GM19452 (cell line): ENCODE data around the gene SNCB.

Experiments used
- ATAC-seq: cut with Tn5 transposase; IDR thresholded peaks from one replicate; pipeline ENCODE4 v1.9.1; 2021; ENCODE audit not compliant: unreplicated experiment

Gene SNCB

DNA sequence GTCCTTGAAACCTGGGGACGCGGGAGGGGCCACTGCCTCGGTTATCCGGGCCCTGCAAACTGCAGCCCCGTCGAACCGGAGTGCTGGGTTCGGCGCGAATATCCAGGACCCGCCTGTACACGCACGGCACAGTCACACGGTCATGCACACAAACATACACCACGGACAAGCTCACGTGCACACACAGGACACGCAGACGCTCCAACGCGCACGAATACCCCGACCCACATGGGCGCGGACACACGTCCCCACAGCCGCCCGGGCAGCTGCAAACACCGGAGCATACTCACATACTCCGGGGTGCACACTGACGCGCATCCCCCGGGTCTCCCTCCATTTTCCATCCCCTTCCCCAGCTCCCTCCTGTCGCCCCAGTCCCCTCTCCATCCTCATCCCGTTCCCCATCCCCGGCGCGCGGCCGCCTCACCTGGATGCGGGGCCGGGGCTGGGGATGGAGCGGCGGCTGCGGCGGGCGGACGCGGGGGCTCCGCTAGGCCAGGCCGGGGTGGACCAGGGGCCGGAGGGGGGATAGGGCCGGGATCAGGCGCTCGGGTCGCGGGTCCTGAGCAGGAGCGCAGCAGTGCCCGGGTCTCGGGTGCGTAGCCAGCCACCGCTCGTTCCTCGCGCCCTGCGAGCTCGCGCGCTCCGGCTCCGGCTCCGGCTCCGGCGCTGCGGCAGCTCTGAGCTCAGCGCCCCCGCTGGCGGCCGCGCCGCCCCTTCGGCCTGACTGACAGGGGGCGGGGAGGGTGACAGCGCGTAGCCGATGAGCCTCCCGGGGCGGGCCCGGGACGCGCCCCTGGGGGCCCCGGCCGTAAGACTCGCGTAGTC, at the start of gene SNCB, which contains the start of gene EIF4E1B:
Gene SNCB (minus strand): TSS at position 682 of the 828 bp plus-strand sequence. CDS start 880 bp downstream, outside the sequence.
Gene EIF4E1B (plus strand): TSS at position 823 of the 828 bp plus-strand sequence. CDS start 12,113 bp downstream, outside the sequence.
- no peak for ATAC-seq

DNA sequence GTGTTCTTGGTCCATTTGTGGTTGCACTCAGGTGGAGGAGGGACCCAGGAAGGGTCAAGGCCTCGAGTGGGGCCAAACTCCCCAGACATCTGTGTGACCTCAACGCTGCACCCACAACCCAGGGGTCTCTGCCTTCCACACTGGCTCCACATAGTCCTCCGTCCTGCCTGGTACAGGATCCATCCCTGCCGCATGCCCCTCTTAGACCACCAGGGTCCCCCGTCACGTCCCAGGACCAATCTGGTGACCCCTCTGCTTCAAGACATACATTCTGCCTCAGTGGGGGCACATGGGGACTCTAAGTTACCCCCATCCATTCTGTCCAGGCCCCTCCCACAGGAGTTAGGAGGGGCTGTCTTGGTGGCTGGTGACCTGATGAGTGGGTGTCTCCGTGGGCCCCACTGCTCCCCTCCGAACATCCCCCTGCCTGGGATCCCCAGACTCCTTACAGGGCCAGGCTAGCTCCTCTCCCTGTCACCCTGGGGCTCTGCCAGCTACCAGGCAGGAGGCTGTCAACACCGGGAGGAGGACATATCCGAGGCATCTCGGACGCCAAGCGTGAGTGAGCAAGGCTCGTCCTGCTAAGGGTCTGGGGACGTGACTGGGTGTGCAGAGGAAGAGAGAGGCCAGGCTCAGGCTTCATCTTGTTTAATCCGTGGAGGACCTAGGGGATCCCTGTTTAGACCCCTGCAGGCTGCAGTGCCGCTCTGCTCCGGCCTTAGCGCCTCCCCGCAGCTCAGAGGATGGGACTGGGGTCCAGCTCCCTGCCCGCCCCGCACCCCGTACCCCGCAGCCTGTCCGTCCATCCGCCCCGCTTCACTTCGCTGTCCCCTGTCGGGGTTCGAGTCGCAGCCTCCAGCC, 49.3 kb upstream of the SNCB start:
- ATAC-seq, result no peak

GRCh38 chr5:176678584-176678983, 48.2 kb upstream of the SNCB start:
- no peak for ATAC-seq

GRCh38 chr5:176677209-176677939, 47.0 kb upstream of the SNCB start:
- ATAC-seq, result no peak

GRCh38 chr5:176676361-176676824, 46.1 kb upstream of the SNCB start:
- peak; percentile 81 for ATAC-seq

- ATAC-seq, result no peak
Observed at GRCh38 chr5:176675676-176676360, 45.5 kb upstream of the SNCB start.

DNA sequence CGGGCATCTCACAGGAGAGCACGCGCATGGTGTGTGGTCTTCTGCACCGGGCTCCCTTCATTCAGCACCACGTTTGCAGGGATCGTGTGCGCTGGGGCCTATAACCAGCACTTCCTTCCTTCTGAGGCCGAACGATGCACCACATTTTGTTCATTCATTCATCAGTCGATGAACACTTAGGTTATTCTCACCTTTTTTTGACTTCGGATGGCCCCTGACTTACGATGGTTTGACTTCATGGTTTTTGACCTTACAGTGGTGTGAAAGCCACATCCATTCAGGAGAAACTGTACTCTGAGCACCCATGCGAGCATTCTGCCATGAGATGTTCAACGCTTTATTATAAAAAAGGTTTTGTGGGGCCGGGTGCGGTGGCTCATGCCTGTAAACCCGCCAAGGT, 44.5 kb upstream of the SNCB start:
- no peak for ATAC-seq

DNA sequence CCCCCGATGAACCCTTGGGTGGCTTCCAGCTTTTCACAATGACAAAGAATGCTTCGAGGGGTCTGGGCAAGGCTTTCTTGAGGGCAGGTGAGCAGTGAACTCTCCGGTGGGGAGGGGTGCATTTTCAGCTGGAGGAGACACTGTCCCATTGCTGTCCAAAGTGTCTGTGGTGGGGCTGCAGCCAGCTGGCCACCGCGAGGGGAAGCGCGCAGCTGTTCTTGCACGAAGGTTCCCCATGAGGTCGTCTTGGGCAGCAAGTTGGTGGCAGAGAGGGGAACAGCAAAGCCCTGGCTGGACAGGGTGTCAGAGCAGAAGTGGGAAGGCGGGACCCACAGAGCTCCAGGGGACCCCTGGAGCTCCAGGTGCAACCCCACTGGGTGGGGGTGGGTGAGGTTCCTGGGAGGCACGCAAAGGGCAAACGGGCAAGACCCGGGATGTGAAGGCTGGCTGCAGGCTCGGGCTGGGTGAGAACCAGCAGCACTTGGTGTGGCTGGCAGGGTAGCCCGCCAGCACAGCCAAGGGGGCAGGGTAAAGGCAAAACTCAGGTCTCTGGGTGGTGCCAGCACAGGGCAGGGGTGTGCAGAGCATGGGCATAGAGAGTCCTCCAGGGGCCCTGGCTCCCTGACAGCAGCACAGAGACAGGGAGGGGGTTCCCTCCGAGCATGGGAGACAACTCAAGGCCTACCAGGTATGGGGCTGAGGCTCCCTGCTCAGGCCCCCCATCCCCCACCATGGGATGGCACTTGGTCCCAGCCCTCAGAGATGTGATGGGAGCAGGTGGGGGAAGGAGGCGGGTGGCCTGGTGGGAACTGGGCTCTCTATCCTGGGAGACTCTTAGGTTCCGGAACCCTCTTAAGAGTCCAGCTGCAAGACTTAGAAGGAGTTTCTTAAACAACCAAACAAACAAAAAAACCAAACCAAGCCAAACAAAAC, 43.6 kb upstream of the SNCB start:
- no peak for ATAC-seq

- no peak for ATAC-seq
Observed at GRCh38 chr5:176671890-176672747, 41.8 kb upstream of the SNCB start.

- no peak for ATAC-seq
Observed at GRCh38 chr5:176671399-176671798, 41.1 kb upstream of the SNCB start.

DNA sequence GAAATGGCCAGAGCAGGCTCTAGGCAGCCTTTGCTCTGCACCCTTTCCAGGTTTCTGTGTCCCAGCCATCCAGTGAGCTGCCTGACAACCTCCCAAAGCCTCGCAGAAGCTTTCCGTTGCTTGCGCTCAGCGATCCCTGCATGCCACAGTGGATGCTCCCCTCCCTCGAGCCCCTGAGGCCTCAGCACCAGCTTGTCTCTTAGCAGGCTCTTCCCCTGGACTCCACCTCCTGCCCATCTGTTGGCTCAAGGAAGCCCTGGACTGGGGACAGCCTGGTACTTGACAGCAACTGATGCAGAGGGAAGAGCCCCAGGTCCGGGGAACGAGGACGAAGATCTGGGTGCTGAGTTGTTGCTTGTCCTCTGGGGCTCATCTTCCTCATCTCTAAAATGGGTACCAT, 40.1 kb upstream of the SNCB start:
- ATAC-seq, result no peak

- no peak for ATAC-seq
Observed at GRCh38 chr5:176667637-176668036, 37.3 kb upstream of the SNCB start.

DNA sequence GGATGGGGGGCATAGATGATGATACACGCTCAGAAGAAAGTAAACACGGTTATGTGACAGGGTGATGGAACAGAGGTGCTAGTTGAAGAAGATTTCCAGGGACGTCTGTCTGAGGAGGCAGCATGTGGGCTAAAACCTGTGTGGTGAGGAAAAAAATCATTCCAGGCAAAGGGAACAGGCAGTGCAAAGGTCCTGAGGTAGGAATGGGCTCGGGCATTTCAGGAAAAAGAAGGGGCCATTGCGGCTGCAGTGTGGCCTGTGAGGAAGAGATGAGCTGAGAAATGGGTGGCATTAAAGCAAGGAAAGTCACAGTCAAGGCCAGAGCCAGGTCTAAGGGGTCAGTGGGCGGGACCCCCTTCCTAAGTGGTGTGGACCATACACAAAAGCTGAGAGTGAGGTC, 35.2 kb upstream of the SNCB start:
- no peak for ATAC-seq

GRCh38 chr5:176664886-176665285, 34.6 kb upstream of the SNCB start:
- ATAC-seq, result no peak

DNA sequence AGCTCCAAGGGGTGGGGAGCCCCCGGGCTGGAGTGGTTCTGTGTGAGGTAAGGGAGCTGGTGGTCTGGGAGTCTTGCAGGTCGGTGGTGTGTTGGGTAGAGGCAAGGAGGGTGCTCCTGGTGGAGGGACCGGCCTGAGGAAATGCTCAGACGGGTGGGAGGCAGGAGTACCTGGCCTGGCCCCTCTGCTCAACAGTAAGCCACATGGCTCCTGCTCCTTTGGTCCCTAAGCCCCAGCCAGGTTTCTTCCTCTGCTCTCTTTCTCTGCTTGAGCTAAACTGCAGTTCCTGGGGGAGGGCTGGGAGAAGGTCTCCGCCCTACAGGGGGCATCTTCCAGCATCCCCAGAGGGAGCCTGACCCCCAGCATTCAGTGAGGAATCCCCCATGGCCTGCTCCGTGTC, 34.1 kb upstream of the SNCB start:
- ATAC-seq, result no peak

- no peak for ATAC-seq
Observed at GRCh38 chr5:176663566-176663965, 33.2 kb upstream of the SNCB start.

DNA sequence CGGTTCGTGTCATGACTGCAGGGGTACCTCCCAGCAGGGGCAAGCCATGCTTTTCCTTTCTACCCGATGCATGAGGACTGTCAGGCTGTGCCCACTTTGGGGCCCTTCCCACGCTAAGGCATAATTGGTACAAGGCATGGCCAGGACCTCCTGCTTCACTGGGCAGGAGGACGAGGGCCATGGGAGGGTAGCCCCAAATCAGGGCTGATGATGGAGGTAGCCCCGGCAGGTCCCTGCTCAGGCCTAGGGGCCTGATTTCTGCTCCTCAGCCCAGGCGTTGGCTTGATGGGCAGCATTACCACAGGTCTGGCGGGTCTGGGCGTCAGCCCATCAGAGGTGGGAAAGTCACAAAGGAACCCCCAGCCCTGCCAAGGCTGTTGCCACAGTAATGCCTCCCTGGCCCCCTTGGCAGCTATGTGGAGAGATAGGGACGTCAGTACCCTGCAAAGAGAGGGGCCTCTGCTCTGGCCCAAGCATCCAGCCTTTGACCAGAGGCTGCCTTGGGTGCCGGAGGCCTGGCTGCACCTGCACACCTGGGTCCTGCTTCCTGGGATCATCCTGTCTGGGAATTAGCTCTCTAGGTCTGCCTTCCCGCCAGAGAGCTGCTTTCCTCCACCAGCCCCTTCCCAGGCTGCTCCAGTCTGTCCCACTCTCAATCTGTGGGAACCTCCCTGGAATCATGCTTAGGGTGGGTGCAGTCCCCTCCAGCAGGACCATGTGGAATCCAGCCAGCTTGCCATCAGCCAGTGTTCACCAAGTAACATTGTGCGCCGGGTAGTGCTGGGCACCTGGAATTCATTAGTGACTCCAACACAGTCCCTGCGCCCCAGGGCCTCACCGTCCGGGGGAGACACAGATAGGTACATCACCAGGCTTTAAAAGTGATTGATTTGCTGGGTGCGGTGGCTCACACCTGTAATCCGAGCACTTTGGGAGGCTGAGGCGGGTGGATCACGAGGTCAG, 32.3 kb upstream of the SNCB start:
- no peak for ATAC-seq
